Ascending aorta (tissue), 2 donors: ENCODE results near the gene SAP30BP. TPM values are rescaled to one million over a fixed set of nuclear protein-coding genes. Genes with fewer than 3 reads are reported as not detected.
A peak's percentile ranks its signal among the peaks of the same experiment; 100 is the strongest.

Source experiments
- DNase-seq, 2 donors: peaks; one replicate each; pipeline ENCODE4 v3.0.0-alpha.2; 2019; ENCODE audit warnings: low spot score in 2 of 2
- H3K27ac ChIP-seq, 2 donors: fragments of 200-600 bp; sonication (generic); one replicate each; pipeline ENCODE4 v1.5.1; 2016 to 2017; ENCODE audit warnings: mild to moderate bottlenecking in 1 of 2
- H3K27me3 ChIP-seq: fragments of 200-600 bp; sonication (generic); one replicate; pipeline ENCODE4 v1.5.1; 2017
- H3K36me3 ChIP-seq, 2 donors: fragments of 200-600 bp; sonication (generic); one replicate each; pipeline ENCODE4 v1.5.1; 2016
- H3K4me1 ChIP-seq, 2 donors: fragments of 200-600 bp; sonication (generic); one replicate each; pipeline ENCODE4 v1.5.1; 2016 to 2017; ENCODE audit warnings: mild to moderate bottlenecking in 1 of 2
- H3K4me3 ChIP-seq, 2 donors: fragments of 200-600 bp; sonication (generic); one replicate each; pipeline ENCODE4 v1.5.1; 2016 to 2017; ENCODE audit warnings: mild to moderate bottlenecking in 1 of 2
- H3K9me3 ChIP-seq, 2 donors: fragments of 200-600 bp; sonication (generic); one replicate each; pipeline ENCODE4 v1.5.1; 2016
- CTCF ChIP-seq, 3 experiments: fragments of 200-600 bp in 2 of 3; fragments of 450-650 bp in 1 of 3; sonication (generic) in 2 of 3; IDR thresholded peaks; one replicate each; pipeline ENCODE4 v1.5.1; 2016 to 2019; ENCODE audit warnings: antibody characterized with exemption in 3 of 3, mild to moderate bottlenecking in 1 of 3, moderate library complexity in 1 of 3
- intact Hi-C: fragments of 100-400 bp; cut with DNase I; formaldehyde crosslinking; loops from one replicate; pipeline ENCODE4 v1.15.1; 2023
- total RNA-seq: library from RNA; depleted of rRNA; stranded (reverse); fragments of >200 nt; gene quantifications from one replicate; pipeline ENCODE4 v1.1.0, GENCODE V29; 2016

SAP30BP gene
- total RNA-seq, 1 donor from 2014 or later, result 70.9 TPM

- Histone ChIP-seq H3K36me3 (peaks cover 19 to 27% of the 10 kb centered on the region in 2 donors), H3K4me3 (no peak overlapping the region), H3K27ac (no peak overlapping the region), H3K9me3 (no peaks in the 10 kb centered on the region), H3K4me1 (peaks cover 10 to 16% of the 10 kb centered on the region in 2 donors), H3K27me3 (no peaks in the 10 kb centered on the region)
- no peak for TF ChIP-seq CTCF (IDR thresholded peaks at IDR 0.05)
- no peak for DNase-seq
- intact Hi-C loops, result loop anchor here (10.0 kb wide), 1 partner anchor 211 kb away; the partner anchor contains the start of gene TRIM47
Measured at GRCh38 chr17:75664099-75664549, 3.0 kb upstream of the SAP30BP start.

- intact Hi-C loops, result loop anchor here (10.0 kb wide), 1 partner anchor 209 kb away; the partner anchor contains the start of gene TRIM47
- H3K27ac ChIP-seq, result no peak overlapping the region
- peak overlapping the region; percentile 81 to 82 for H3K4me3 ChIP-seq
- H3K36me3 ChIP-seq, result peaks cover 29 to 38% of the 10 kb centered on the region in 2 donors
- H3K27me3 ChIP-seq, result no peaks in the 10 kb centered on the region
- DNase-seq, result no peak
- H3K4me1 ChIP-seq, result peaks cover 10 to 16% of the 10 kb centered on the region in 2 donors
- no peak for TF ChIP-seq CTCF (IDR thresholded peaks at IDR 0.05)
- H3K9me3 ChIP-seq, result no peaks in the 10 kb centered on the region
Measured at GRCh38 chr17:75665981-75666380, 1.2 kb upstream of the SAP30BP start.

GRCh38 chr17:75667825-75668224, 687 bp downstream of the SAP30BP start:
- TF ChIP-seq CTCF (IDR thresholded peaks at IDR 0.05), result no peak
- DNase-seq, result no peak
- Histone ChIP-seq H3K9me3 (no peaks in the 10 kb centered on the region), H3K27ac (peak overlapping the region; percentile 80 to 96), H3K4me3 (peak overlapping the region; percentile 81 to 82), H3K27me3 (no peaks in the 10 kb centered on the region), H3K4me1 (peaks cover 10 to 16% of the 10 kb centered on the region in 2 donors), H3K36me3 (peaks cover 32 to 39% of the 10 kb centered on the region in 2 donors)
- intact Hi-C loops, result loop anchor here (1.0 to 10.0 kb wide), 2 partner anchors 207 to 379 kb away; partner anchors contain the start of genes SLC25A19 and TRIM47

GRCh38 chr17:75668489-75668888, 1.4 kb downstream of the SAP30BP start:
- Histone ChIP-seq H3K36me3 (peaks cover 38 to 45% of the 10 kb centered on the region in 2 donors), H3K27me3 (no peaks in the 10 kb centered on the region), H3K27ac (no peak overlapping the region), H3K4me1 (peaks cover 10 to 16% of the 10 kb centered on the region in 2 donors), H3K9me3 (no peaks in the 10 kb centered on the region), H3K4me3 (peak overlapping the region in 1 of 2 donors; percentile 81)
- intact Hi-C loops, result loop anchor here (10.0 kb wide), 1 partner anchor 206 kb away; the partner anchor contains the start of gene TRIM47
- no peak for DNase-seq
- TF ChIP-seq CTCF (IDR thresholded peaks at IDR 0.05), result no peak

GRCh38 chr17:75670868-75671267, 3.7 kb downstream of the SAP30BP start:
- Histone ChIP-seq H3K36me3 (peaks cover 44 to 57% of the 10 kb centered on the region in 2 donors), H3K27ac (no peak overlapping the region), H3K9me3 (no peaks in the 10 kb centered on the region), H3K27me3 (no peaks in the 10 kb centered on the region), H3K4me3 (no peak overlapping the region), H3K4me1 (peaks cover 10 to 14% of the 10 kb centered on the region in 2 donors)
- DNase-seq, result no peak
- intact Hi-C loops, result no loop called here
- TF ChIP-seq CTCF (IDR thresholded peaks at IDR 0.05), result no peak
